ENCODE data around the gene TMEM39A. TPM values are rescaled to one million over a fixed set of nuclear protein-coding genes. Genes with fewer than 3 reads are reported as not detected.

The TMEM39A gene
- total and polyA plus RNA-seq, 4 donors = 9.3 to 51.2 (median 37.9) TPM

DNA sequence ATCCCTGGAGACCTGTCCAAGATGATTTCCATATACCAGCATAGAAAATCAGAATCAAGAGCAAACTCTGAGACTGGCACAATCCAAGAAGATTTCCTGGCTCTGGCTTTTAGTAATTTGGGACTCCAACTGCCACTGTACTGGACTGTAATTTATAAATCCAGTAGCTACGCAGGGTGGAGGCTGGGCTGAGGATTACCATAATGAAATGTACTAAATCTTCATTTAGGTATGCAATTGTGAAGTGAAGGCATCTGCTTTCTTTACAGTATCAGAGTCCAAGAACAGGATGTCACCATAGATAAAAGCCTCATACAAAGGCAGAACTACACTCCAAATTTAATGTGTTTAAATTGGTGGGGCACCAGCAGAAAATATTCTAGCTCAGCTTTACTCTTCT, 46.5 kb downstream of the TMEM39A start:
- DNase-seq (no peak), ATAC-seq (ENCODE audit: insufficient read depth, low FRiP score) (no peak)
- H3K4me3 ChIP-seq = no peak overlapping the region
- no peak overlapping the region for H3K9ac ChIP-seq (ENCODE audit: insufficient read depth in 1 of 2, low read length in 2 of 2)
- H3K4me1 ChIP-seq (ENCODE audit: control insufficient read depth in 5 of 5, insufficient read depth in 5 of 5, low read length in 5 of 5) = peaks cover 0 to 18% (median 0%) of the 10 kb centered on the region in 5 donors
- H3K9me3 ChIP-seq (ENCODE audit: control insufficient read depth in 4 of 4, insufficient read depth in 3 of 4, low read length in 3 of 4) = no peaks in the 10 kb centered on the region
- TF ChIP-seq, protein P1, sequence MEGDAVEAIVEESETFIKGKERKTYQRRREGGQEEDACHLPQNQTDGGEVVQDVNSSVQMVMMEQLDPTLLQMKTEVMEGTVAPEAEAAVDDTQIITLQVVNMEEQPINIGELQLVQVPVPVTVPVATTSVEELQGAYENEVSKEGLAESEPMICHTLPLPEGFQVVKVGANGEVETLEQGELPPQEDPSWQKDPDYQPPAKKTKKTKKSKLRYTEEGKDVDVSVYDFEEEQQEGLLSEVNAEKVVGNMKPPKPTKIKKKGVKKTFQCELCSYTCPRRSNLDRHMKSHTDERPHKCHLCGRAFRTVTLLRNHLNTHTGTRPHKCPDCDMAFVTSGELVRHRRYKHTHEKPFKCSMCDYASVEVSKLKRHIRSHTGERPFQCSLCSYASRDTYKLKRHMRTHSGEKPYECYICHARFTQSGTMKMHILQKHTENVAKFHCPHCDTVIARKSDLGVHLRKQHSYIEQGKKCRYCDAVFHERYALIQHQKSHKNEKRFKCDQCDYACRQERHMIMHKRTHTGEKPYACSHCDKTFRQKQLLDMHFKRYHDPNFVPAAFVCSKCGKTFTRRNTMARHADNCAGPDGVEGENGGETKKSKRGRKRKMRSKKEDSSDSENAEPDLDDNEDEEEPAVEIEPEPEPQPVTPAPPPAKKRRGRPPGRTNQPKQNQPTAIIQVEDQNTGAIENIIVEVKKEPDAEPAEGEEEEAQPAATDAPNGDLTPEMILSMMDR (IDR thresholded peaks at IDR 0.05; ENCODE audit: control extremely low read depth, extremely low read depth) = no peak
- WGBS, 2 donors = 97% methylated on average over 1 of the region's 1 CpG
- peaks cover 0 to 38% (median 13%) of the 10 kb centered on the region in 4 donors for H3K36me3 ChIP-seq (ENCODE audit: control insufficient read depth in 4 of 4, insufficient read depth in 4 of 4, low read length in 4 of 4)
- H3K27ac ChIP-seq (ENCODE audit: low read depth in 1 of 2, low read length in 1 of 2) = peak overlapping the region in 1 of 2 donors; percentile 87
- no peaks in the 10 kb centered on the region for H3K27me3 ChIP-seq (ENCODE audit: control insufficient read depth in 3 of 3, insufficient read depth in 3 of 3, low read length in 2 of 3)

DNA sequence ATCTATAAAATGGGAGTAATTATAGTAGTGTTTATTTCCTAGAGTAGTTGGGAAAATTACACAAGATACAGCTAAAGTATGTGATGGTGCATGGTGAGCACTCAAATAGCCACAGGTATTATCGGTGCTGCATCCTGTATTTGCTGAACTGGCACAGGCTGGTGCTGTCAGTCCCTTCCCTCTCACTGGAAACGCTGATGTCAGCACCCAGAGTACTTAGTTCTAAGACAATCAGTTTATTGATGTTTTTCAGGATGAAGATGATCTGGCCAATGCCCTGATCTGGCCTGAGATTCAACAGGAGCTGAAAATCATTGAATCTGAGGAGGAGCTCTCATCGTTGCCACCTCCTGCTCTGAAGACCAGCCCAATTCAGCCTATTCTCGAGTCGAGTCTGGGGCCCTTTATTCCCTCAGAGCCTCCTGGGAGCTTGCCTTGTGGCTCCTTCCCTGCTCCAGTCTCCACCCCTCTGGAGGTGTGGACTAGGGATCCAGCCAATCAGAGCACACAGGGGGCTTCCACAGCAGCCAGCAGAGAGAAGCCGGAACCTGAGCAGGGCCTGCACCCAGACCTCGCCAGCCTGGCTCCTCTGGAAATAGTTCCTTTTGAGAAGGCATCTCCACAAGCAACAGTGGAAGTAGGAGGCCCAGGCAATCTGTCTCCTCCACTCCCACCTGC, 49.7 kb downstream of the TMEM39A start:
- Histone ChIP-seq H3K4me1 (ENCODE audit: control insufficient read depth in 5 of 5, insufficient read depth in 5 of 5, low read length in 5 of 5) (peaks cover 0 to 6% (median 0%) of the 10 kb centered on the region in 5 donors), H3K9me3 (ENCODE audit: control insufficient read depth in 4 of 4, insufficient read depth in 3 of 4, low read length in 3 of 4) (no peaks in the 10 kb centered on the region), H3K9ac (ENCODE audit: insufficient read depth in 1 of 2, low read length in 2 of 2) (no peak overlapping the region), H3K4me3 (no peak overlapping the region), H3K27me3 (ENCODE audit: control insufficient read depth in 3 of 3, insufficient read depth in 3 of 3, low read length in 2 of 3) (no peaks in the 10 kb centered on the region), H3K27ac (ENCODE audit: low read depth in 1 of 2, low read length in 1 of 2) (no peak overlapping the region), H3K36me3 (ENCODE audit: control insufficient read depth in 4 of 4, insufficient read depth in 4 of 4, low read length in 4 of 4) (peaks cover 6 to 53% (median 29%) of the 10 kb centered on the region in 4 donors)
- no peak for DNase-seq
- no peak for ATAC-seq (ENCODE audit: insufficient read depth, low FRiP score)
- TF ChIP-seq, protein P1 (IDR thresholded peaks at IDR 0.05; ENCODE audit: control extremely low read depth, extremely low read depth) = no peak
- 91 to 95% methylated on average over 7 of the region's 7 CpGs for WGBS, 2 donors

DNA sequence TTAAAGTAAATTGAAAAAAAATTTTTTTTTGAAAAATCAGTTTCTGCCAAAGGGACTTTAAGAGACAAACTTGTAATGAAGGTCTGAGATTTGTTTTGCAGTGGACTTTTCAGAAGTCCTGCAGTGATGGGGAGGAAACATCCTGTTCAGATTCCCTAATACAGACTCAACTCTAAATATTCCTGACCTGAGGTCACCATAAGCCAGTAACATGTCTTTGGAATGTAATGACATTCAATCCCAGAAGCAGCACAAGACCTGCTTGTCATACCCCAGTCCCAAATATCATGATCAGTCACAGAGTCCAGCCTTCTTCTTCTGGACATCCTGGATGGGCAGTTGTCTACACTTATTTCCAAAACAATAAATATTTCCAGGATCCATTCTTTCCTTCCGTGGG, 53.6 kb downstream of the TMEM39A start:
- Histone ChIP-seq H3K9me3 (ENCODE audit: control insufficient read depth in 4 of 4, insufficient read depth in 3 of 4, low read length in 3 of 4) (no peaks in the 10 kb centered on the region), H3K4me3 (no peak overlapping the region), H3K27me3 (ENCODE audit: control insufficient read depth in 3 of 3, insufficient read depth in 3 of 3, low read length in 2 of 3) (no peaks in the 10 kb centered on the region), H3K27ac (ENCODE audit: low read depth in 1 of 2, low read length in 1 of 2) (no peak overlapping the region), H3K36me3 (ENCODE audit: control insufficient read depth in 4 of 4, insufficient read depth in 4 of 4, low read length in 4 of 4) (peaks cover 17 to 41% (median 25%) of the 10 kb centered on the region in 4 donors), H3K9ac (ENCODE audit: insufficient read depth in 1 of 2, low read length in 2 of 2) (no peak overlapping the region), H3K4me1 (ENCODE audit: control insufficient read depth in 5 of 5, insufficient read depth in 5 of 5, low read length in 5 of 5) (no peaks in the 10 kb centered on the region)
- DNase-seq (no peak), ATAC-seq (ENCODE audit: insufficient read depth, low FRiP score) (no peak)
- 90 to 100% methylated on average over 1 of the region's 1 CpG for WGBS, 2 donors
- TF ChIP-seq, protein P1 (IDR thresholded peaks at IDR 0.05; ENCODE audit: control extremely low read depth, extremely low read depth) = no peak

Measured in lung (tissue), 12 donors.